HG03432 (cell line): Measurements from ENCODE around the gene WDR72.
"Not testable (repeated sequence)": the region's sequence is repeated elsewhere in the genome, so short reads cannot be mapped to it uniquely, and the experiment has no call there.

ENCODE experiments used
- ATAC-seq: cut with Tn5 transposase; IDR thresholded peaks from one replicate; pipeline ENCODE4 v1.9.1; 2021; ENCODE audit warnings: mild to moderate bottlenecking, moderate library complexity; ENCODE audit not compliant: unreplicated experiment

The WDR72 gene

DNA sequence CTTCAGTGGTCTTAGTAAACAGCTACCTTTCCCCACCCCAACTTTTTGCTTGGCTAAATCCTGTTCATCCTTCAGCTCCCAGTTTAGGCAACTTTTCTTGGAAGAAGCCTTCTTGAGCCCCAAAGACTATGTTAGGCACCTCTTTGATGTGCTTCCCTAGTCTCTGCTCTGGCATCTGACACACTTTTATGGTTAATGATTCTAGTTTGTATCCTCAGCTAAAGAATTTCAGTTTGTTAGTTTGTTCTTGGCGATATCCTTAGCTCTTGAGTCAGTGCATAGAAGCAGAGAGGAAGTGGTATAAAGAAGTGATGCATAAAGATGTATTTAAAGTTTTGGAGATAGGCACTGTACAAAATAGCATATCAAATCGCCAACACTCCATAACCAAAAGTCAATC, 168.4 kb downstream of the WDR72 start:
- ATAC-seq = no peak

DNA sequence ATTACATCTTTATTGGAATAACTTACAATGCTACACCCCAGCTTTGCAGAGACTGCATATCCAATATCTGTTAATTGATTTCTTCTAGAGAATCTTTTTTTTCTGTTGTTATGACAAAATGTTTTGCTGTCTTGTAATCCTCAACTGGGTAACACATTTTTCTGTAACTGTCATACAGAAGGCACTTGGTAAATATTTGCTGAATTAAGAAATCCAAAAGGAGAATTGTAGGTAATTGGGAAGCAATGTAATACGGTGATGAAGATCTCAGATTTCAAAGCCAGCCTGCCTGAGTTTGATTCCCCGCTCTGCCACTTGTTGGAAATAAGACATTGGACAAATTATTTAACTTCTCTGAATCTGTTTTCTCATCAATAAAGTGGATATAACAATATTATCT, 169.1 kb downstream of the WDR72 start:
- no peak for ATAC-seq

DNA sequence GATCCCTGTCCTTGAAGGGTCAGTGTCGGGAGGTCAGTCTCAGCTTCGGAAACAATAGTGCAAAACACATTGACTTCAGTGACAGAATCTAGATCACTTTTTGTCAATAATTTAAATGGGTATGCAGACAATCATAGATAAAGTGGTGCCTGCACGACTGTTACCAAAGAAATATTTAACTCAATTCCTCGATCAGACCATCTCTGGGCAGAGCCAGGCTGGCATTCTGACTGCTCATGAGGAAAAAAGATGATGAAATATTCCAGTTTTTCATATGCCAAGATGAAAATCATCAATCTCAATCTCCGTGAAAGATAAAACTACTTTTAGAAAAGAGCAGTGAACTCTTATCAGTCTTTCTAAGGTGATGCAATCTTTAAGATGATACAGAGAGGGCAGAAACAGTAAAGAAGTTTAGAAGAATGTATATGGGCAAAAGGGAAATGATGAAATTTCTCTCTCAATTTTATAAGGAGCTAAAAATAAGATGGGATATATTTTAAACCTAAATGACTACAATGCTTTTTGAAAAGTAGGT, 169.9 kb downstream of the WDR72 start:
- no peak for ATAC-seq

DNA sequence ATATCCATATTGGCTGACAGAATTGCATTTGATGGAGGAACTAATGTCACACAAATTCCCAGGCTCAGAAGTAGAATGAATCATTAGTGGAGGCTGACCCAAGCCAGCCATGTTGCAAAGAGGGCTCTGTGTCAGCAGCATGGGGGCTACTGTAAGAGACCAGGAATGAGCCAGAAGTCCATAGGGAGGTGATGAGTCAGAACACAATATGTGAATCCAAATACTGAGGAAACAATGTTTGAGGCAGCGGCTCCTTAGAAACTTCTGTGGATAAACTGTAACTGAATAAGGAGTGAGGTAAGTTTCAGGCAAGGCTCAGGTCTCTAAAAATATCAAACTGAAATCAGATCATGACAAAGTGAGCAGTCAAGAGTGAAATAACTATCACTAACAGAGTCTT, 170.7 kb downstream of the WDR72 start:
- ATAC-seq = no peak

DNA sequence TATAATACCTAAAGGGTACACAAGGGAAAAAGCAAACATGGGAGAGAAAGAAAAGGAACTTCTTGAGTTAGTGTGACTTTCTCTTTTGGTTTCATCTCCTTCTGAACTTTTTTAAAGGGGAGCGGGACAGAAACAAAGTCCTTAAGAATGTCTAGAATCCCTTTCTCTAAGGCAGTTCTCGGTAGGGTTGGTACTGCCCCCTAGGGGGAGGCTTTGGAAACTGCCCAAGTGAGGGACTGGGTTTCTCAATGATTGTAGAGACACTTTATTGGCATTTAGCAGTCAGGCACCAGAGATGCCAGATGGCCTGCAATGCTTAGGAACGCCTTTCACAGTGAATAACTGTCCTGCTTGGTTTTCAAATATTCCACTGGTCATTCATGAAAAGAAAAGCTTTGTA, 172.7 kb downstream of the WDR72 start:
- ATAC-seq = peak; percentile 64

DNA sequence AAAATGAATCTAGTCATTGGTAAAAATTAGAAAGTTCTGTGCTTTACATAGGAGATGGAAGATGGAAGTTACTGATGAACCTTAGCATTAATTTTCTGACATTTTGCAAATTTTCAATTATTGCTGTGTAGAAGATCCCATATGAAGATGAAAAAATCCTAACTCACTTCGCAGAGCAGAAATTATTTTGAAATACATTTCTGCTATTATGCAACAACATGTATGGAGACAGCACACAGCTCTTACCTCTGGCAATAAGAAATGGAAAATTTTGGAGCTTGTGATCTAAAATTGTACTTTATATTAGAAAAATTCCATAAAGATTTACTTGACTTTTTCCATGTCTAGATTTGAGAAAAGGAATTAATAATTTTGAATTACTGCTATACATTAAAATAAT, 177.9 kb downstream of the WDR72 start:
- ATAC-seq = no peak

DNA sequence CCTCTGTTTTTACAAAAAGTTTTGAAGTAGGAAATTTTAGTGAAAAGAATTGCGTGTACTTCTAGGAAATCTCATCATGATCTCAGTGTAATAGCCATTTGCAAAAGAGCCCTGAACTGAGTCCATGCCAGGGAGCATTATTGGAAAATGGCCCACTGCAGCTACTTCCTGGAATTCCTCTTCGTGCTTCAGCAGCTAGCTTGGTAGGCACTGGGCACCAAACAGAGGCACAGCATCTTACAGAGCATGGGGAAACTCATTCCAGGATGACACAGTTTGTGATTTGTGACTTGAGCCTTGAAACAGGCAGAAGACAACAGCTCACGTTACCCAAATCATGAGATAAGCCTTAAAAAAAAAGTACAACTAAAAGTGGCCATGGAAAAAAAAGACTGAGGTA, 179.1 kb downstream of the WDR72 start:
- no peak for ATAC-seq

DNA sequence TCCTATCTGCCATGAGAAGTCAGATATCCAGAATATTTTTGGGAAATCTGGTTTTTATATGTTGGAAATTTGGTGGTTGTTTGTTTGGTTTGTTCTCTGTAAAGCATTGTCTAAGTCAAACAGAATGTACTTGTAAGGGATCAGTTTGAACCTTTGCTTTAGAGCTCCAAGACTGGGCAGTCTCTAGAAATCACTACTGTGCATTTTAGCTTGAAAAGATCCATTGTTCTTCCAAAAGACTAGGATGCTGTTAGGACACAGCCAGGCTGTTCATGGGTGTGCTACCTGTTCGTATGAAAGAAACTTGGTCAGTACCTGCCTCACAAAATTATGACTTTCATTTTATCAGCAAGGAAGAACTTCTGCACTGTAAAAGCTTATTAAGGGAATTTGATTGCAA, 182.6 kb downstream of the WDR72 start:
- ATAC-seq = no peak

DNA sequence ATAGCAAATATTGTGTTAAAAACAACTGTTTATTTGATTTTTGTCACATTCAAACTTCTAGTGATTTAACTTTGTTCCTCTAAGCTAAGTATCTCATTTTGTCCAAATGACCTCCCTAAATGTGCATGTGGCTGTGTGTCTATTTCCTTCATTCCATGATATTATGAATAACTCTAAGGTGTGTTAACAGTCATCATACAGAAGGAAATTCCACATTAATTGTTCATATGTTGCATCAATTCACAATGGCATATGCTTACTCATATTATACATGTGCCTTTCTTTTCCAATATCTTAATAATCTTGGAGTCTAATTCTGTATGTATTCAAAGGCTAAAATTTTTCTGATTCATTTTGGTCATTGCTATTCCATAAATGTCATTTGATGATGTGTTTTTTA, 186.4 kb downstream of the WDR72 start:
- no peak for ATAC-seq

DNA sequence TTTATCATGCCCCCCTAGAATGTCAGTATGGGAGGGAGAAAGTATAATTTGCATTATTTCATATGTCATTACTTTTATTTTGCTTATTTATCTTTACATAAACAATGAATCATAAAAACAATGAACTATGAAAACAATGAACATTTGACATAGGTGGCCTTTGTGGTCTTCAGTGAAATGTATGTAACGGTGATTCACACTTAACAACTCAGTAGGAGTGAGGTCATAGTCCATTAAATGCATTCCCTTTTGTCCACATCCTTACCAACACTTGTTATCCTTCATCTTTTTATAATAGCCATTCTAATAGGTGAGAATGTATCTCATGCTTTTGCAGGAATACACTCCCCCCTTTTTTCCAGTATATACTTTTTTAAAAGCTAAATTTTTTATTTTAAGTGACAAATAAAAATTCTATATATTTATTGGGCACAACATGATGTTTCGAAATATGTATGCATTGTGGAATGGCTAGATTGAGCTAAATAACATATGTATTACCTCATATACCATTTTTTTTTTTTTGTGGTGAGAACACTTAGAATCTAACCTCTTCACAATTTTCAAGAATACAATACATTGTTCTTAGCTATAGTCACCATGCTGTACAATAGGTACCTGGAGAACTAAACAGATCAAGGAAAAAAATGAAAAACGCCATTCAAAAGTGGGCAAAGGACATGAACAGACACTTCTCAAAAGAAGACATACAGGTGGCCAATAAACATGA, 189.5 kb downstream of the WDR72 start:
- no peak for ATAC-seq

DNA sequence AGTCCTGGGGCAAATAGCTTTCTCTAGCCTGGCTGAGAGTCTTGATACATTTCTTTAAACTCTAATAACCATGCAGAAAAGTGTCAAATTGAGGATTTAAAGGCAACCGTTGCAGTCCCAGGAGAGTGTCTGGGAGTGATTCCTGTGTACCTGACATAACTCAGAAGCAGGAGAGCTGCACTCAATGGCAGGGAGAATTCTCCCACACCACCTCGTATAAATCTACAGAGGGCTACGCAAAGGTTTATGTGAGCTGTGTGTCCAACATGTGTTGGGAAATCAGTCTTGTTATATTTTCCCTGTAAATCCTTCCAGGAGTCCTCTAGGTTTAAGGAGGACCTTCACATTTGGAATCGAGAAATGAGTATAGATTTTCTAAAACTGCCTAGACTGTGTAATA, 192.6 kb downstream of the WDR72 start:
- no peak for ATAC-seq

DNA sequence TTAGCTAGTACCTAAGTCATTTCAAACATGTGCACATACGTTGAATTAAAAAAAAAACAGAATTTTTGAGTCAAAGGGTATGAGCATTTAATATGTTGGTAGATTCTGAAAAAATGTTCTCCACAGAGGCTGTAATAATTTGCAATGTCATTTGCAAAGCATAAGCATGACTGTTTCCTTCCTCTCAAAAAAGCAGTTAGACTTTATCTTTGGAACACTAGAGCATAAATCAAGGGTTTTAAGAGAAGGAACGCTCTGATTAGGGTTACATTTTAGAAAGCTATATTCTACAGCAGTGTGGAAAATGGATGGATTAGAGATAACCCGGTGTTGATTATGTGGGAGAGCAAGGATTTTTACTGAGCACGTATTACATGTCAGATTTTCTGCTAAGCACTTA, 193.7 kb downstream of the WDR72 start:
- no peak for ATAC-seq

DNA sequence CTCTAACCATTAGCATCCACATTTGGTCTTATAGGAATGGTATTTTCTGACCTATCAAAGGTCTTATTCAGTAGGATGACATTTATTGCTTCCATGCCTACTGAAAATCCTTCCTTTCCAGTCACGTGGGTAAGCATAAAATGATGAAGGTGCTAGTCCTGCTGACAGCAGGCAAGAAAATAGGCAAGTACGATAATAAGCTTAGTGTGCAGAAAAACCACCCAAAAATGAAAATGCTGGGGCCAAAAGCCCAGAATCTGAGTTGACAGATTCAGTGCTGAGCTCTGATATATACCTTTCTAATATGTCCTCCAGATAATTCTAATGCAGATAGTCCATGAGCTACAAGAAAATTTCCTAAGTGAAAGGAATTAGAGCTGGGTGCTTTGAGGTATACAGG, 194.8 kb downstream of the WDR72 start:
- no peak for ATAC-seq

DNA sequence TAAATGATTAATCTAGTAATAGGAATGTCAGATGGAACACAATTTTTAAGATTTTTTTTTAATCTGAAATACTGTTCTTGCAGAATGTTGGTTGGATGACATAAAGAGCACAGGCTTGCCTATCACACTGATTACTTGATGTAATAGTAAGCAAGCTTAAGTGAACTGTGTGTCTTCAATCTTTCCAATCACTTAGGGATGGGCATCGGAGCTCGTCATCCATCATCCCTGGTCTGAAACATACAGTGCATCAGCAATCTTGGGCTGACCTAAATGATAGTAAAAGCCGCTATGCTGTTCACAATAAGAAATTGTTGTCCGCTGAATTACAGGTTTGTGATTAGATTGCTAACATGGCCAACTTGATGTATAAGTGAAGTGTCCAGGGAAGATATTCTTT, 195.8 kb downstream of the WDR72 start:
- no peak for ATAC-seq

DNA sequence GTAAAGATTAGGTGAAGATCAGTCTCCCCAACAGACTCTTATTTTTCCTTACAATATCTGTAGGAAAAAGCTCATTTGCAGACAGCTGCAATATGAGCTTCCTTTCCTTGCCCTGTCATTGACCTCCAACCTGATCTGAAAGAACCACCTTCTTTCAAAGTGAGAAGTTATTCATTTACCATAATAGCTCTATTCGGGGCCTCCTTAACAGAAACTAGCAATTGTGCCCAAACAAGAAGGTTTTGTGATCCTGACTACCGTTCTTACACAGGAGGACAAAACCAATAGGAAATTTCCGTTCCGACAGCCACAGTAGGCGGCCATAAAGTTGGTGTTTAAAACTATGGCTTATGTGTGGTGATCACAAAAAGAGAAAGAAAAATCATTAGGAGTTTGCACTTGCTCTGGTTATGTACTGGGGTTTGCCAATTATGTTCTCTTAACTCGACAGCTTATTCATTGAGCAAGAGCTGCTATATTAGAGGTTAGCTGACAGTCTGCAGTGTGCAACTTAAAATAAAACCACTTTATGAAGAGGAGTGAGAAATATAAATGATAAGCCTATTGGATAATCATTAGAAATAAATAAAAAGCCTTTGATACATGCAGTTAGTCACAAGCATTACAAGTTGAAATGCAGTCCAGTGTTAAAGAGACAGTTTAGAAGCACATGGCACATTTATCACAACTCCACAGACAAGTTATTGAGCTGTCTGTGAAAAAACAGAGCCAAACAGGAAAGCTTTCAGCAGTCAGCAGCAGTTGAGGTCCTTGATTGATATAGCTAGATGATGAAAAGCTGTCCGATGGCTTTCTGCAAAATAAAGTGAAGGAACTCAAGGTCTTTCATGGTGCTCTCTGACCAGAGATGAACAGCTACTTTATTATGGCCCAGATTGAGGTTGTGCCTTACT, 199.8 kb downstream of the WDR72 start:
- ATAC-seq = no peak

DNA sequence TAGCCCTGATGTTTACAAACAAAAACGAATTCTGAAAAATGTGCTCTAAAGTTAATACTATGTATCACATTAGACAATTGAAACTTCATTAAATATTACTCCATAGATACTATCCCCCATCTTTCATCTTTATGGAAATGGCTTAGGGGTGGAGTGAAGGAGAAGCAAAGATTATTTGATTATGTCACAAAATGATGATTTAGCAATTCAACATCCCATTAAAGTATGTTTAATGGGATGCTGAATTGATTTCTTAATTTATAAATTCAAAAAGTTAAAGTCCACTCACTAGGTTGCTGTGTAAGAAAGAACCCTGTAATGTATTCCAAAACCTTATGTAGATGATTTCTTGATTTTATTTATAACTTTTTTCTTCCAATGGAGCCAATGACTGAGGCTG, 201.1 kb downstream of the WDR72 start:
- ATAC-seq = no peak

DNA sequence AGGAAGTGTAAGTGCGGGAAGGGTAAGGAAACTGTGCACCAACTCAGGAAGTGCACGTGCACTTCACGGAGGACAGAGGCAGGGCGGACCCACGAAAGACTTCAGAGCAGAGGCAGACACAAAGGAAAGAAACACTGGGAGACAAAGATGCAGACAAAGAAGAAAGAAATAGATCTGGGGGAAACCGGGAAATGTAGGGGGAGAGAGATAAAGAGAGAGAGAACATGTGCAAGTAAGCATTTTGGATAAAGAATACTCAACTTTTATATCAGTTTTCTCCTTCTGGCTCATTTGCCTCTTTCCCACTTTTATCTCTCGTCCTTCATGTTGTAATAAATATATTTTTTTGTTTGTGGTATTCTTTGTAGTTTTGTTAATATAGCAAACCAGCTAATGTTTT, 204.2 kb downstream of the WDR72 start:
- no peak for ATAC-seq

DNA sequence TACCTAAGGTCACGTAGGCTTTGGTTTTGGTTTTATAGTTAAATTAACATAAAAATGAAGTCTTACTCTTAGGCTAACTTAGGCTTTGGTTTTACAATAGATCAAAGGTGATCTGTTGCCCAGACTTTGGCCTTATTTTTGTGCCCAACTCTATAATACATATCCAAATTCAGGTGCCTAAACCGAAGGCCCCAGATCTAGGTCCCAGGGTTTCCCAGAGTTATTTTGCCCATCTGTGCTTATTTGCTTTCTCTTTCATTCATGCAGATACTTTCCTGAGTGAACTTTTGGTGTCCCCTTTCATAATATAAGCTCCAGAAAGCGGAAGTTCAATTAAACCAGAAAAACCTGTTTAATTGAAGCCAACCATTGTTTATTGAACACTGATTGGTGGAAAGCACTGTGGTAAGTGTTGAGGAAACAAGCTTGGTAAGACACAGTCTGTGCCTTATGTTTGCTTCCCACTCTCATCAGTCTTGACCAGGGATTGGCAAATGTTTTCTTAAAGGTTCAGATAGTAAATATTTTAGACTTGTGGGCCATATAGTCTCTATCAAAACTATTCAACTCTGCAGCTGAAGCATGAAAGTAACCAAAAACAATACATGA, 209.7 kb downstream of the WDR72 start:
- ATAC-seq = no peak

DNA sequence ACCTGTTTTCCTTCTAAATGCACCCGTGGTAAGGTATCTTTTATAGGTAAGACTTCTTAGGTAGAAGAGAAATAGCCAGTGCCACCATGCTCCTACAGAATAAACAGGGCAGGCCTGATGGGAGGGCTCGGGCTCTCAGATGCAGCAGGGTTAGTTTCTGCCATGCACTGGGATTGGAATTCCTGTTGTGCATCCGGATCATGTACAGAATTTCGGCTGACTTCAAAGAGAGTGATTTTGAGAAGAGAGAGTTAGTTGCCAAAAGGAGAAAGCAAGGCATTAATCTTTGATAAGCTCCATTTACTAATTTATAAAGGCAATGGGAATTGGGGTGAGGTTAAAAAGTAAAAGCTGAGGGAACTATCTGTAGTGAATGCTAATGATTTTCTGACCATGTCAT, 211.2 kb downstream of the WDR72 start:
- ATAC-seq = no peak

DNA sequence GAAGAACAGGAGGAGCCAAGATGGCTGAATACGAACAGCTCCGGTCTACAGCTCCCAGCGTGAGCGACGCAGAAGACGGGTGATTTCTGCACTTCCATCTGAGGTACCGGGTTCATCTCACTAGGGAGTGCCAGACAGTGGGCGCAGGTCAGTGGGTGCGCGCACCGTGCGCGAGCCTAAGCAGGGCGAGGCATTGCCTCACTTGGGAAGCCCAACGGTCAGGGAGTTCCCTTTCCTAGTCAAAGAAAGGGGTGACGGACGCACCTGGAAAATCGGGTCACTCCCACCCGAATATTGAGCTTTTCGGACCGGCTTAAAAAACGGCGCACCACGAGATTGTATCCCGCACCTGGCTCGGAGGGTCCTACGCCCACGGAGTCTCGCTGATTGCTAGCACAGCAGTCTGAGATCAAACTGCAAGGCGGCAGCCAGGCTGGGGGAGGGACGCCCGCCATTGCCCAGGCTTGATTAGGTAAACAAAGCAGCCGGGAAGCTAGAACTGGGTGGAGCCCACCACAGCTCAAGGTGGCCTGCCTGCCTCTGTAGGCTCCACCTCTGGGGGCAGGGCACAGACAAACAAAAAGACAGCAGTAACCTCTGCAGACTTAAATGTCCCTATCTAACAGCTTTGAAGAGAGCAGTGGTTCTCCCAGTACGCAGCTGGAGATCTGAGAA, 218.7 kb downstream of the WDR72 start:
- ATAC-seq = not testable (repeated sequence)

DNA sequence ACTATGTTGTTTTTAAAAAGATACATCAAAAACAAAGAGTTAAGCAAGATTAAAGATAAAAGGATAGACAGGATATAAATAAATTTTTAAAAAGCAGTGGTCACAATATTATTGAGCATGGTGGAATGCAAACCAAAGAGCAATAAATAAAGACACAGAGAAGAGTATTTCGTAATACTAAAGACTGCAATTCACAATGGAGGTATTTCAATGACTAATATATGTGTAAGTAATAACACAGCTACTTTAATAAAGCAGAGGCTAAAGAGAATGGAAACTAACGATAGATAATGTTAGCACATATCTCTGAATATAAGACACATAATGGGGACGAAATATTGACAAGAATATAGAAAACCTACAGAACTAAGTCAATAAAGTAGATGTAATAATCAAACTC, 219.6 kb downstream of the WDR72 start:
- ATAC-seq = no peak
